ENCODE measurements around the gene SNX5. TPM values are rescaled to one million over a fixed set of nuclear protein-coding genes. Genes with fewer than 3 reads are reported as not detected.

The SNX5 gene
- polyA plus RNA-seq, 1 donor from 2014 or later: 59.8 TPM

GRCh38 chr20:18012901-18013300 lies 44.3 kb upstream of the SNX5 start:
- no peaks in the 10 kb centered on the region for H3K36me3 ChIP-seq (ENCODE audit: insufficient read depth, low read length)
- TF ChIP-seq MXI1 (conservative IDR thresholded peaks at IDR 0.05; ENCODE audit: poor library complexity, severe bottlenecking) (no peak), EZH2 (IDR thresholded peaks at IDR 0.05; ENCODE audit: borderline replicate concordance, insufficient read depth, low read length, poor library complexity, severe bottlenecking) (no peak), POLR2AphosphoS5 (IDR thresholded peaks at IDR 0.05) (no peak), TAF1 (IDR thresholded peaks at IDR 0.05; ENCODE audit: low read depth) (no peak), RAD21 (conservative IDR thresholded peaks at IDR 0.05) (no peak), EP300 (conservative IDR thresholded peaks at IDR 0.05; ENCODE audit: poor library complexity, severe bottlenecking) (no peak), SMC3 (conservative IDR thresholded peaks at IDR 0.05; ENCODE audit: poor library complexity) (no peak), CTCF (IDR thresholded peaks at IDR 0.05; ENCODE audit: poor library complexity, severe bottlenecking) (no peak)
- TF ChIP-seq, protein P1, sequence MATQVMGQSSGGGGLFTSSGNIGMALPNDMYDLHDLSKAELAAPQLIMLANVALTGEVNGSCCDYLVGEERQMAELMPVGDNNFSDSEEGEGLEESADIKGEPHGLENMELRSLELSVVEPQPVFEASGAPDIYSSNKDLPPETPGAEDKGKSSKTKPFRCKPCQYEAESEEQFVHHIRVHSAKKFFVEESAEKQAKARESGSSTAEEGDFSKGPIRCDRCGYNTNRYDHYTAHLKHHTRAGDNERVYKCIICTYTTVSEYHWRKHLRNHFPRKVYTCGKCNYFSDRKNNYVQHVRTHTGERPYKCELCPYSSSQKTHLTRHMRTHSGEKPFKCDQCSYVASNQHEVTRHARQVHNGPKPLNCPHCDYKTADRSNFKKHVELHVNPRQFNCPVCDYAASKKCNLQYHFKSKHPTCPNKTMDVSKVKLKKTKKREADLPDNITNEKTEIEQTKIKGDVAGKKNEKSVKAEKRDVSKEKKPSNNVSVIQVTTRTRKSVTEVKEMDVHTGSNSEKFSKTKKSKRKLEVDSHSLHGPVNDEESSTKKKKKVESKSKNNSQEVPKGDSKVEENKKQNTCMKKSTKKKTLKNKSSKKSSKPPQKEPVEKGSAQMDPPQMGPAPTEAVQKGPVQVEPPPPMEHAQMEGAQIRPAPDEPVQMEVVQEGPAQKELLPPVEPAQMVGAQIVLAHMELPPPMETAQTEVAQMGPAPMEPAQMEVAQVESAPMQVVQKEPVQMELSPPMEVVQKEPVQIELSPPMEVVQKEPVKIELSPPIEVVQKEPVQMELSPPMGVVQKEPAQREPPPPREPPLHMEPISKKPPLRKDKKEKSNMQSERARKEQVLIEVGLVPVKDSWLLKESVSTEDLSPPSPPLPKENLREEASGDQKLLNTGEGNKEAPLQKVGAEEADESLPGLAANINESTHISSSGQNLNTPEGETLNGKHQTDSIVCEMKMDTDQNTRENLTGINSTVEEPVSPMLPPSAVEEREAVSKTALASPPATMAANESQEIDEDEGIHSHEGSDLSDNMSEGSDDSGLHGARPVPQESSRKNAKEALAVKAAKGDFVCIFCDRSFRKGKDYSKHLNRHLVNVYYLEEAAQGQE (IDR thresholded peaks at IDR 0.05; ENCODE audit: borderline replicate concordance): no peak
- no peaks in the 10 kb centered on the region for H4K20me1 ChIP-seq (ENCODE audit: insufficient read depth)
- H3F3A ChIP-seq (ENCODE audit: insufficient read depth, low read length, poor library complexity, severe bottlenecking): no peaks in the 10 kb centered on the region
- no peak overlapping the region for H3K4me3 ChIP-seq (ENCODE audit: low read length)
- H3K27me3 ChIP-seq (ENCODE audit: insufficient read depth, low read depth, low read length): no peaks in the 10 kb centered on the region
- no peak overlapping the region for H2AFZ ChIP-seq (ENCODE audit: low read depth, low read length)
- H3K27ac ChIP-seq (ENCODE audit: low read length): no peak overlapping the region
- H3K79me2 ChIP-seq (replicated peaks; ENCODE audit: insufficient read depth, low read length): no peaks in the 10 kb centered on the region
- no peak overlapping the region for H3K9ac ChIP-seq (ENCODE audit: low read length)
- no peak overlapping the region for H3K4me2 ChIP-seq (ENCODE audit: low read length)
- H3K9me3 ChIP-seq (ENCODE audit: low read length): no peaks in the 10 kb centered on the region
- H3K9me2 ChIP-seq (ENCODE audit: insufficient read depth, low read length): no peaks in the 10 kb centered on the region

DNA sequence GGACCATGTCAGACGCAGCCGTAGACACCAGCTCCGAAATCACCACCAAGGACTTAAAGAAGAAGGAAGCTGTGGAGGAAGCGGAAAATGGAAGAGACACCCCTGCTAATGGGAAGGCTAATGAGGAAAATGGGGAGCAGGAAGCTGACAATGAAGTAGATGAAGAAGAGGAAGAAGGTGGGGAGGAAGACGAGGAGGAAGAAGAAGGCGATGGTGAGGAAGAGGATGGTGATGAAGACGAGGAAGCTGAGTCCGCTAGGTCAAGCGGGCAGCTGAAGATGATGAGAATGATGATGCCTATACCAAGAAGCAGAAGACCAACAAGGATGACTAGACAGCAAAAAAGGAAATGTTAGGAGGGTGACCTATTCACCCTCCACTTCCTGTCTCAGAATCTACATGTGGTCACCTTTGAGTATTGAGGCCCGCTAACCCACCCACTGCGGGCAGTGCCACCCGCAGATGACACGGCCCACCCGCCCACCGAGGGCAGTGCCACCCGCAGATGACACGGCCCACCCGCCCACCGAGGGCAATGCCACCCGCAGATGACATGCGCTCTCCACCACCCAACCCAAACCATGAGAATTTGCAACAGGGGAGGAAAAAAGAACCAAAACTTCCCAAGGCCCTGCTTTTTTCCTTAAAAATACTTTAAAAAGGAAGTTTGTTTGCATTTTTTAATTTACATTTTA lies 43.5 kb upstream of the SNX5 start:
- H3K36me3 ChIP-seq (ENCODE audit: insufficient read depth, low read length): no peaks in the 10 kb centered on the region
- no peak for TF ChIP-seq TAF1 (IDR thresholded peaks at IDR 0.05; ENCODE audit: low read depth)
- no peak for TF ChIP-seq MXI1 (conservative IDR thresholded peaks at IDR 0.05; ENCODE audit: poor library complexity, severe bottlenecking)
- no peak for TF ChIP-seq EZH2 (IDR thresholded peaks at IDR 0.05; ENCODE audit: borderline replicate concordance, insufficient read depth, low read length, poor library complexity, severe bottlenecking)
- no peak for TF ChIP-seq EP300 (conservative IDR thresholded peaks at IDR 0.05; ENCODE audit: poor library complexity, severe bottlenecking)
- no peak for TF ChIP-seq SMC3 (conservative IDR thresholded peaks at IDR 0.05; ENCODE audit: poor library complexity)
- TF ChIP-seq, protein P1 (IDR thresholded peaks at IDR 0.05; ENCODE audit: borderline replicate concordance): no peak
- no peak for TF ChIP-seq RAD21 (conservative IDR thresholded peaks at IDR 0.05)
- no peak for TF ChIP-seq POLR2AphosphoS5 (IDR thresholded peaks at IDR 0.05)
- no peak for TF ChIP-seq CTCF (IDR thresholded peaks at IDR 0.05; ENCODE audit: poor library complexity, severe bottlenecking)
- H3K9me3 ChIP-seq (ENCODE audit: low read length): no peaks in the 10 kb centered on the region
- H3K4me3 ChIP-seq (ENCODE audit: low read length): no peak overlapping the region
- H3K9me2 ChIP-seq (ENCODE audit: insufficient read depth, low read length): no peaks in the 10 kb centered on the region
- H3F3A ChIP-seq (ENCODE audit: insufficient read depth, low read length, poor library complexity, severe bottlenecking): no peaks in the 10 kb centered on the region
- H4K20me1 ChIP-seq (ENCODE audit: insufficient read depth): no peaks in the 10 kb centered on the region
- no peak overlapping the region for H2AFZ ChIP-seq (ENCODE audit: low read depth, low read length)
- H3K79me2 ChIP-seq (replicated peaks; ENCODE audit: insufficient read depth, low read length): no peaks in the 10 kb centered on the region
- no peak overlapping the region for H3K4me2 ChIP-seq (ENCODE audit: low read length)
- no peak overlapping the region for H3K27ac ChIP-seq (ENCODE audit: low read length)
- no peaks in the 10 kb centered on the region for H3K27me3 ChIP-seq (ENCODE audit: insufficient read depth, low read depth, low read length)
- H3K9ac ChIP-seq (ENCODE audit: low read length): no peak overlapping the region

Data from neural cell (in vitro differentiated cells).